GM19372 (cell line): ENCODE results near the gene ADH1B.
"Not testable (repeated sequence)": the region's sequence is repeated elsewhere in the genome, so short reads cannot be mapped to it uniquely, and the experiment has no call there.

Experiments
- ATAC-seq: cut with Tn5 transposase; IDR thresholded peaks from one replicate; pipeline ENCODE4 v1.9.1; 2021; ENCODE audit warnings: mild to moderate bottlenecking, low read depth, moderate library complexity; ENCODE audit not compliant: unreplicated experiment

The ADH1B gene

GRCh38 chr4:99324979-99325378 lies 3.8 kb upstream of the ADH1B start:
- ATAC-seq = no peak

- ATAC-seq = no peak
Observed at GRCh38 chr4:99324361-99324760, 3.2 kb upstream of the ADH1B start.

GRCh38 chr4:99323756-99324155 lies 2.6 kb upstream of the ADH1B start:
- ATAC-seq = no peak

GRCh38 chr4:99317811-99318210 lies 3.4 kb downstream of the ADH1B start:
- not testable (repeated sequence) for ATAC-seq

GRCh38 chr4:99317354-99317753 lies 3.8 kb downstream of the ADH1B start:
- no peak for ATAC-seq

- no peak for ATAC-seq
Observed at GRCh38 chr4:99315839-99316238, 5.4 kb downstream of the ADH1B start.

- no peak for ATAC-seq
Observed at GRCh38 chr4:99314211-99314610, 7.0 kb downstream of the ADH1B start.

- no peak for ATAC-seq
Observed at GRCh38 chr4:99310389-99310788, 10.8 kb downstream of the ADH1B start.

- ATAC-seq = no peak
Observed at GRCh38 chr4:99305638-99306400, 15.4 kb downstream of the ADH1B start.

GRCh38 chr4:99301376-99302164 lies 19.6 kb downstream of the ADH1B start:
- ATAC-seq = no peak

- ATAC-seq = no peak
Observed at GRCh38 chr4:99300934-99301333, 20.3 kb downstream of the ADH1B start.

GRCh38 chr4:99293357-99293756 lies 27.8 kb downstream of the ADH1B start:
- ATAC-seq = no peak

- ATAC-seq = no peak
Observed at GRCh38 chr4:99290848-99291786, 30.1 kb downstream of the ADH1B start, which contains the start of gene ADH1A. ADH1A (minus strand) TSS chr4:99290985; CDS start chr4:99290914, 71 bp downstream.

- no peak for ATAC-seq
Observed at GRCh38 chr4:99285387-99285786, 35.8 kb downstream of the ADH1B start.

GRCh38 chr4:99282731-99283130 lies 38.5 kb downstream of the ADH1B start:
- no peak for ATAC-seq

- no peak for ATAC-seq
Observed at GRCh38 chr4:99281261-99281660, 39.9 kb downstream of the ADH1B start.

GRCh38 chr4:99276417-99276816 lies 44.8 kb downstream of the ADH1B start:
- no peak for ATAC-seq

- no peak for ATAC-seq
Observed at GRCh38 chr4:99275885-99276284, 45.3 kb downstream of the ADH1B start.

GRCh38 chr4:99275050-99275449 lies 46.2 kb downstream of the ADH1B start:
- no peak for ATAC-seq

- no peak for ATAC-seq
Observed at GRCh38 chr4:99273704-99274103, 47.5 kb downstream of the ADH1B start.

- no peak for ATAC-seq
Observed at GRCh38 chr4:99264927-99265326, 56.3 kb downstream of the ADH1B start.
